Urinary bladder (tissue), 4 donors: Measurements from ENCODE around the gene TCTN2. TPM values are rescaled to one million over a fixed set of nuclear protein-coding genes. Genes with fewer than 3 reads are reported as not detected.

Source experiments
- DNase-seq: peaks from one replicate; pipeline ENCODE4 v3.0.0-alpha.2; 2015; ENCODE audit errors: extremely low spot score
- H3K27ac ChIP-seq: one replicate; pipeline ENCODE4 v1.5.1; 2013; ENCODE audit warnings: low read depth, mild to moderate bottlenecking, moderate library complexity
- H3K36me3 ChIP-seq: one replicate; pipeline ENCODE4 v1.6.1; 2013; ENCODE audit warnings: mild to moderate bottlenecking, moderate library complexity; ENCODE audit not compliant: insufficient read depth
- H3K4me1 ChIP-seq: one replicate; pipeline ENCODE4 v1.6.1; 2013; ENCODE audit warnings: mild to moderate bottlenecking, moderate library complexity; ENCODE audit not compliant: insufficient read depth
- H3K4me3 ChIP-seq: one replicate; pipeline ENCODE4 v1.5.1; 2013; ENCODE audit warnings: low read depth, low read length
- WGBS: extraction: QIAGEN DNeasy Blood & Tissue Kit; methylation state at CpG from one replicate; pipeline ENCODE4 v1.1.7; 2013; 5-methylcytosine and 5-hydroxymethylcytosine counted together
- polyA plus RNA-seq: library from polyadenylated mRNA; stranded (reverse); fragments of 200-250 nt; gene quantifications from one replicate; pipeline ENCODE4 v1.2.3, GENCODE V29; 2013
- total RNA-seq: library from RNA; depleted of rRNA; stranded (reverse); fragments of >200 nt; gene quantifications from one replicate; pipeline ENCODE4 v1.2.3, GENCODE V29; 2014
- donor health status: healthy with polysubstance abuse.
- donor health status: healthy.

TCTN2 gene
- total and polyA plus RNA-seq, 2 donors, result 7.8 to 11.8 TPM

GRCh38 chr12:123707466-123707865, 36.6 kb downstream of the TCTN2 start:
- H3K36me3 ChIP-seq, result no peaks in the 10 kb centered on the region
- no peak overlapping the region for H3K27ac ChIP-seq
- H3K4me3 ChIP-seq, result no peak overlapping the region
- no peak for DNase-seq
- WGBS, result 93% methylated on average over 4 of the region's 4 CpGs
- no peaks in the 10 kb centered on the region for H3K4me1 ChIP-seq

DNA sequence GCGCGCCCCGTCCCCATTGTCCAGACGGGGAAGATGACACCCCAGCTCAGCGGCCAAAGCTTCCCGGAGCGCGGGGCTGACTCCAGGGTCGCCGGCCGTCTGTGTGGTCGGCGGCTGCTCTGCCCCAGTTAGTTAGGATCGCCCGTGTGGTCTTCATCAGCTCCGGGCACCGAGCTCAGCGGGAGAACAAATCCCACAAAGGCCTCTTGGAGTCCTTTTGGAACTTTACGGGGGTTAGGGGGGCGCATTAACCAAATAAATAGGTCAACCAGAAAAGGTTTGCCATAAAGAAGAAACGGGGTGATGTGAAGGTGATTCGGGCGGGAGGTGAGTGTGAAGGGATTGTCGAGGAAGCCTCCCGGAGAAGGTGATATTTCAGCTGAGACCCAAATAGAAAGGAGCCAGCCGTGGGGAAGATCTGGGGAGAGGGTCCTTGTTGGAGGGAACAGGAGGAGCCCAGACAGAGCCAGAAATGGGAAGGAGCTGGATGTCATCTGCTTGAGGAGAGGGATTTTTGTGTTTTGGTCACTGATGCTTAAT, 41.9 kb downstream of the TCTN2 start:
- WGBS, result under 1% methylated on average over 26 of the region's 26 CpGs
- Histone ChIP-seq H3K4me3 (peak overlapping the region; percentile 92), H3K36me3 (no peaks in the 10 kb centered on the region), H3K27ac (no peak overlapping the region), H3K4me1 (no peaks in the 10 kb centered on the region)
- no peak for DNase-seq

DNA sequence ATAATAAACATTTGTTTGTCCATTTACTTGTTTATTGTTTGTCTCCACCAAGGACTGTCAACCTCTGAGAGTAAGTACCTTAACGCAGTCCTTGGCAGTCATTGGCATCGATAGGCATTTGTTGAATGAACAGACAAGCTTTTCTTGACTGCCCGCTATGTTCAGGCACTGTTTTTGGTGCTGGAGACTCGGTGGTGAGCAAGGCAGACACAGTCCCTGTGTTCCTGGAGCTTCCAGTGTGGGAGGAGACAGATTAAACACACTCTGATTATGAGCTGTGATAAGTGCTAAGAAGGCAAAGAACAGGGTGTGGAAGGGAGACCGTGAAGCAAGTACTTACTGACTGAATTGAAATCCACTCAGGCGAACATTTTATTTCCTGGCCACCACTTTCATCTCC, 42.5 kb downstream of the TCTN2 start:
- Histone ChIP-seq H3K4me1 (no peaks in the 10 kb centered on the region), H3K4me3 (peak overlapping the region; percentile 92), H3K27ac (no peak overlapping the region), H3K36me3 (no peaks in the 10 kb centered on the region)
- 45% methylated on average over 6 of the region's 6 CpGs for WGBS
- DNase-seq, result no peak

GRCh38 chr12:123713823-123714585, 43.1 kb downstream of the TCTN2 start:
- 77% methylated on average over 10 of the region's 10 CpGs for WGBS
- DNase-seq, result no peak
- no peaks in the 10 kb centered on the region for H3K36me3 ChIP-seq
- H3K27ac ChIP-seq, result no peak overlapping the region
- no peak overlapping the region for H3K4me3 ChIP-seq
- no peaks in the 10 kb centered on the region for H3K4me1 ChIP-seq

- WGBS, result 59% methylated on average over 2 of the region's 2 CpGs
- DNase-seq, result no peak
These were observed 44.3 kb downstream of the TCTN2 start for GRCh38 chr12:123715195-123715594.

DNA sequence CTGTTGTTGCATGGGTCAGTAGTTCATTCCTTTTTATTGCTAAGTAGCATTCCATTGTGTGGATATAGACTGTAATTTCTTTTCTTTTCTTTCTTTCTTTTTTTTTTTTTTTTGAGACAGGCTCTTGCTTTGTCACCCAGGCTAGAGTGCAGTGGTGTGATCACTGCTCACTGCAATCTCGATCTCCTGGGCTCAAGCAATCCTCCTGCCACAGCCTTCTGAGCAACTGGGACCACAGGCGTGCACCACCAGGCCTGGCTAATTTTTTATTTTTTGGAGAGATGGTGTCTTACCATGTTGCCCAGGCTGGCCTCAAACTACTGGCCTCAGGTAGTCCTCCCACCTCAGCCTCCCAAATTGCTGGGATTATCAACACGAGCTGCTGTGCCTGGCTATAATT, 46.4 kb downstream of the TCTN2 start:
- H3K27ac ChIP-seq, result no peak overlapping the region
- DNase-seq, result no peak
- no peaks in the 10 kb centered on the region for H3K4me1 ChIP-seq
- no peaks in the 10 kb centered on the region for H3K36me3 ChIP-seq
- 92% methylated on average over 3 of the region's 3 CpGs for WGBS
- no peak overlapping the region for H3K4me3 ChIP-seq

More at GRCh38 chr12:123715195-123715594, 44.3 kb downstream of the TCTN2 start:
- no peaks in the 10 kb centered on the region for H3K36me3 ChIP-seq
- no peak overlapping the region for H3K27ac ChIP-seq
- H3K4me3 ChIP-seq, result no peak overlapping the region
- no peaks in the 10 kb centered on the region for H3K4me1 ChIP-seq

DNA sequence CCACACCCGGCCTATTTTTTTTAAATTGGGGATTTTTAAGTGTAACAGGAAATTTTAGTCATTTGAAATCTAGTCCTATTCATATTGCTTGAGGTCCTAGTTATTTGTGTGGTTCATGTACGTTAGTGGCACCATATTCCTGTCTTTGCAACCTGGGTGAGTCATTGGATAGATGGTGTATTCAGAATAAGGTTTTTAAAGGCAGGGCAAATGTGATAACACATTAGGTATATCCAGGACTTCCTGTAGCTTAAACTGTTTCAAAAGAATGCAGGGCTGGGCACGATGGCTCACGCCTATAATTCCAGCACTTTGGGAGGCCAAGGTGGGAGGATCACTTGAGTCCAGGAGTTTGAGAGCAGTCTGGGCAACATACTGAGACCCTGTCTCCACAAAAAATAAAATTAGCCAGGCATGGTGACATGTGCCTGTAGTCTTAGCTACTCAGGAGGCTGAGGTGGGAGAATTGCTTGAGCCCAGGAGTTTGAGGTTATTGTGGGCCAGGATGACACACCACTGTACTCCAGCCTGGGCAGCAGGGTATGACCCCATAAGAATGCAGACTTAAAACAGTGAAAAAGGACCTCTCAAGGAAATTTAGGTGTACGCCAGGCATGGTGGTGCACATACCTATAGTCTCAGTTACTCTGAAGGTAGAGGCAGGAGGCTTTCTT, 49.4 kb downstream of the TCTN2 start:
- WGBS, result 87% methylated on average over 5 of the region's 5 CpGs
- Histone ChIP-seq H3K36me3 (no peaks in the 10 kb centered on the region), H3K4me3 (no peak overlapping the region), H3K27ac (no peak overlapping the region), H3K4me1 (no peaks in the 10 kb centered on the region)
- DNase-seq, result no peak

DNA sequence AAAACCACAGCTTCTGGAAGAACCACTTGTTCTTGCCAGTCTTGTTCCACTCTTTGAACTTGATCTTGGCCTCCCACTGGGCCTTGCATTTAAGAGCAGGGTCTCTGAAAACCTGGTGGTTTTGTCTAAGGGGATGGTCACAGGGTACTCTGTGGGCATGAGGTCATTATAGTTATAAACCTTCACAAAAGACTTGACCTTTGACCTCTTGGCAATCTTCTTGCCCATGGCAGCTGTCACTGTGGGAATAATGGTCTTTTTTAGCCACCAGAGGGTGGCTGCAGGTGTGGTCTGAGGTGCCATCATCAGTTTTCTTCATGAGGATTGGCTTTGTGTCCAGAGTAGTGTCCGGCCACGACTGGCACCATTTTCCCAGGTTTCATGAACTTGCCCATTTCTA, 50.3 kb downstream of the TCTN2 start:
- Histone ChIP-seq H3K4me1 (no peaks in the 10 kb centered on the region), H3K4me3 (no peak overlapping the region), H3K36me3 (no peaks in the 10 kb centered on the region), H3K27ac (no peak overlapping the region)
- WGBS, result 97% methylated on average over 2 of the region's 2 CpGs
- DNase-seq, result no peak

GRCh38 chr12:123723011-123723410, 52.1 kb downstream of the TCTN2 start:
- Histone ChIP-seq H3K4me3 (no peak overlapping the region), H3K36me3 (no peaks in the 10 kb centered on the region), H3K27ac (no peak overlapping the region), H3K4me1 (no peaks in the 10 kb centered on the region)
- WGBS, result 84% methylated on average over 8 of the region's 8 CpGs
- DNase-seq, result no peak

DNA sequence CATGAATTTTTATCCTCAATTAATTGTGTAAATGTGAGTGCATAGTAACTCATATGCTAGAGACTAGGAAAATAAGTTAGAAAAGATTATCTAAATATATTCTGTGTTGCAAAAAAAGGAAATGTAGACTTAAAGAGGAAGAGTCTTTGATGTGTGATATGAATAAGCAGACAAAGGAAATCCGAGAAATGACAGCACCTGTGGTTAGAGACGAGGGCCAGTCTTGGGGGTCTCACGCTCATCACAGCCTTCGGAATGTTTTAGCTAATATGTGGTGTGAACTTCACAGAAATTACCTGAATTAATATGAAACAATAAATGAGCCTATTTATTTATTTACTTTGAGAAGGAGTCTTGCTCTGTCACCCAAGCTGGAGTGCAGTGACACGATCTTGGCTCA, 52.9 kb downstream of the TCTN2 start:
- Histone ChIP-seq H3K4me1 (no peaks in the 10 kb centered on the region), H3K36me3 (no peaks in the 10 kb centered on the region), H3K4me3 (no peak overlapping the region), H3K27ac (no peak overlapping the region)
- DNase-seq, result no peak
- 88% methylated on average over 5 of the region's 5 CpGs for WGBS

DNA sequence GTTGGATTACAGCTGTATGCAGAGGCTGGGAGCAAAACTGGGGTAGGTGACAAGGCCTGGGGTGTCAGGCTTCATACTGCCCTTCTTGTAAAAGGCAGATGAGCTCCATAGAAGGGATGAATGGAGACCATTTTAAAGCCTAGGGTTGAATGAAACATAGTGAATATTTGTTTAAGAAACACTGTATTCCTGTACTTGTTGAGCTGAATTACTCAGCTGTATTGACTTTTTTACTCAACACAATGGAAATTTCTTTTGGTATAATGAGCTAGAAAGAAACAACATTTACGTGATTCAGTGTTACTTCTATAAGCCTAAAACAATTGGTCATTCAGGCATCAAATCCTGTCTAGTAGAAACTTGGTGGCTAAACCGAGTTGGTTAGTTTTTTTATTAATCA, 55.3 kb downstream of the TCTN2 start:
- no peaks in the 10 kb centered on the region for H3K36me3 ChIP-seq
- WGBS, result 87% methylated on average over 2 of the region's 2 CpGs
- no peaks in the 10 kb centered on the region for H3K4me1 ChIP-seq
- no peak for DNase-seq
- H3K27ac ChIP-seq, result no peak overlapping the region
- no peak overlapping the region for H3K4me3 ChIP-seq

DNA sequence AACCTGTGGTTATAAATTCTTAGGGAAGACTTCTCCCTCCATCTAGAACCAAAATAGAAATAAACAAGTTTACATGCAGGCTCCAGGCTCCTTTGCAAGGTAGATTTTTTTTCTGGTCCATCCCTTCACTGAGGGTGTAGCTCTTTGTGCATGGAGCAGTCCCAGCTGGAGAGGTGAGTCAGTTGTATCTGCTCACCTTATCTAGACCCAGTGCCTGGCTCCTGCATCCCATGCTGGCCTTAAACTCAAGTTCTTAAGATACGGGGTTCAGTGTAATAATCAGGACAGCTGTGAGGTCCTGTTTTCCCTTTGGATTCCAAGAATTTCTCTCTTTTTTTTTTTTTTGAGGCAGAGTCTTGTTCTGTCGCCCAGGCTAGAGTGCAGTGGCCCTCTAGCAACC, 56.0 kb downstream of the TCTN2 start:
- H3K4me3 ChIP-seq, result no peak overlapping the region
- 84% methylated on average over 2 of the region's 2 CpGs for WGBS
- no peaks in the 10 kb centered on the region for H3K4me1 ChIP-seq
- no peak for DNase-seq
- H3K36me3 ChIP-seq, result no peaks in the 10 kb centered on the region
- H3K27ac ChIP-seq, result no peak overlapping the region

DNA sequence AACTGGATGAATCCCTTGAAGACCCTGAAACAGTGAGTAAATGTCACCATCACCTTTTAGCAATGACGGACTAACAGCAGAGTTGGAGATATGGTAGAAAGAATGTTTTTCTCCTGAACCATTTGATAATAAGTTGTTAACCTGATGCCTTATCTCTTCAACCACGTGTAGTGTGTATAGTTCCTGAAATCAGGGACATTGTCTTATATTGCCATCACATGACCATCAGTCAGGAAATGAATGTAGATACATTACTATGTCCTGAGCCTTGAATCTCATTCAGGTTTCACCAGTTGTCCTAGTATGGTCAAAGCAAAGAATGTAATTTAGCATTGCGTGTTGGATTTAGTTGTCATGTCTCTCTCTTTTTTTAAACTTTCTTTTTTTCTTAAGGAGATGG, 57.0 kb downstream of the TCTN2 start:
- no peak for DNase-seq
- Histone ChIP-seq H3K4me1 (no peaks in the 10 kb centered on the region), H3K27ac (no peak overlapping the region), H3K4me3 (no peak overlapping the region), H3K36me3 (no peaks in the 10 kb centered on the region)
- WGBS, result 70% methylated on average over 3 of the region's 3 CpGs

DNA sequence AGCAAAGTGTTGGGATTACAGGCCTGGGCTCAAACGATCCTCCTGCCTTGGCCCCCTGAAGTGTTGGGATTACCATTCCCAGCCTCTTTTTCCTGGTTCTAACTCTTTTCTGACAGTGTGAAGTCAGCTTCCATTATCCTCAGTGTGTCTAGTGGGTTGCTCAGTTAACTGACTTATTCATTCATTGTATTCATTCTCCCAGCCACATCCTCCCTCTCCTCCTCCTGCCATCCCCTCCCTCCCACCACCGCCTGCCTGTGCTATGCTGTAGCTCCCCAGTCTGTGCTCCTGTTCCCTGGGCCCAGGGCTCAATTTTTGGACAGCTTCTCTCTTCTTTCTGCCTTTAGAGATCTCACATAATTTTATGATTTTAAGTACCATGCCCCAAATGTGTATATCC, 60.7 kb downstream of the TCTN2 start:
- H3K4me1 ChIP-seq, result no peaks in the 10 kb centered on the region
- 77% methylated on average over 2 of the region's 2 CpGs for WGBS
- peaks cover 5% of the 10 kb centered on the region for H3K36me3 ChIP-seq
- no peak overlapping the region for H3K27ac ChIP-seq
- DNase-seq, result no peak
- no peak overlapping the region for H3K4me3 ChIP-seq
